Measurements from ENCODE around the gene GIPR.
"Not testable (repeated sequence)": the region's sequence is repeated elsewhere in the genome, so short reads cannot be mapped to it uniquely, and the experiment has no call there.

GRCh38 chr19:45728683-45729082 lies 60.7 kb downstream of the GIPR start:
- not testable (repeated sequence) for TF ChIP-seq POLR2AphosphoS5 (IDR thresholded peaks at IDR 0.05)
- TF ChIP-seq, protein P1, sequence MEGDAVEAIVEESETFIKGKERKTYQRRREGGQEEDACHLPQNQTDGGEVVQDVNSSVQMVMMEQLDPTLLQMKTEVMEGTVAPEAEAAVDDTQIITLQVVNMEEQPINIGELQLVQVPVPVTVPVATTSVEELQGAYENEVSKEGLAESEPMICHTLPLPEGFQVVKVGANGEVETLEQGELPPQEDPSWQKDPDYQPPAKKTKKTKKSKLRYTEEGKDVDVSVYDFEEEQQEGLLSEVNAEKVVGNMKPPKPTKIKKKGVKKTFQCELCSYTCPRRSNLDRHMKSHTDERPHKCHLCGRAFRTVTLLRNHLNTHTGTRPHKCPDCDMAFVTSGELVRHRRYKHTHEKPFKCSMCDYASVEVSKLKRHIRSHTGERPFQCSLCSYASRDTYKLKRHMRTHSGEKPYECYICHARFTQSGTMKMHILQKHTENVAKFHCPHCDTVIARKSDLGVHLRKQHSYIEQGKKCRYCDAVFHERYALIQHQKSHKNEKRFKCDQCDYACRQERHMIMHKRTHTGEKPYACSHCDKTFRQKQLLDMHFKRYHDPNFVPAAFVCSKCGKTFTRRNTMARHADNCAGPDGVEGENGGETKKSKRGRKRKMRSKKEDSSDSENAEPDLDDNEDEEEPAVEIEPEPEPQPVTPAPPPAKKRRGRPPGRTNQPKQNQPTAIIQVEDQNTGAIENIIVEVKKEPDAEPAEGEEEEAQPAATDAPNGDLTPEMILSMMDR (IDR thresholded peaks at IDR 0.05 in 8 of 11, conservative IDR thresholded peaks at IDR 0.05 in 3 of 11): not testable (repeated sequence)
